Cardiac fibroblast (primary cell): ENCODE data around the gene SNRPA1.

ENCODE experiments used
- DNase-seq, 2 donors: peaks; one replicate each; pipeline versions ENCODE4 v3.0.0 to v3.0.0-alpha.2; 2010; ENCODE audit warnings: low read depth in 2 of 2
- H3K4me3 ChIP-seq, 2 donors: replicated peaks in 1 of 2; 1 replicate in 1 of 2; 2 replicates in 1 of 2; pipeline ENCODE4 v1.5.1; 2011; ENCODE audit warnings: low read depth in 2 of 2, low read length in 2 of 2, mild to moderate bottlenecking in 2 of 2, moderate library complexity in 1 of 2
- TF ChIP-seq, protein P1 (sequence below): IDR thresholded peaks from one replicate; pipeline ENCODE4 v1.5.1; 2011; ENCODE audit warnings: low read depth, mild to moderate bottlenecking, low read length, inconsistent platforms

The SNRPA1 gene

DNA sequence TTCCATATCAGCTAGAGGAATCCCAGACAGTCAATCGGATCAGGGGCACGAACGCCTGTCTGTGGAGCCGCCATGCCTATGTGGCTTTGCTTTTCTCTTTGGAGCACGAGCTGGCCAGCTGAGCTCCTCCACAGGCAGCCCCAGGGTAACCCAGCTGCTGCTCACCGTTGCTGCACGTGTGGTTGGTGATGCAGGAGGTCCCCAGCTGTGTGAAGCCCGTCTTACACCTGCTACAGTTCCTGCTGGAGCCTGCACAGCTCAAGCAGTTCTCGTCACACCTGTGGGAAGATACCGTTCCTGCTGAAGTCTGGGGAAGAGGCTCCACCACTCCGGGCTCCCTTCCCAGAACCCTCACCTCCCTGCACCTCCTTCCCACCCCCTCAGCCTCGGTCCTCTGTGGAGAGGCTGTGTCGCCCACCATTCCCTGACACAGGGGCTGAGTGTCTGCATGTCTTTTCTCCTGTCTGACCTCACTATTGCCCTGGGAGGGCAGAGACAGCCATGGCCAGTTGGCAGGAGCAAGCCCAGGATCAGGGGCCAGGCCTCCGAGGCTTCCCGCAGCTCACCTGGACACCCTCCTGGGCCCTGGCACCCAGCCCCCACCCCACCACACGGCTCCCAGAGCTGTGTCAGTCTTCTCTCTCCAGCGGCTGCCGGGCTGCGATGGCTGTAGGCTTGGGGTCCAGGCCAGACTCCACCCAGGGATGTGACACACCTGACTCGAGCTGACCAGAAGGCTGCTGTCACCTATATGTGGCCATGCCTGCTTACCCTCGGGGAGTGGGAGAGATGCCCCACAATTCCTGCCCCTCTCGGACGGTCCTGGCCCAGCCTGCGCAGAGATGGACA is 12.2 kb upstream of the SNRPA1 start:
- DNase-seq: no peak
- TF ChIP-seq, protein P1, sequence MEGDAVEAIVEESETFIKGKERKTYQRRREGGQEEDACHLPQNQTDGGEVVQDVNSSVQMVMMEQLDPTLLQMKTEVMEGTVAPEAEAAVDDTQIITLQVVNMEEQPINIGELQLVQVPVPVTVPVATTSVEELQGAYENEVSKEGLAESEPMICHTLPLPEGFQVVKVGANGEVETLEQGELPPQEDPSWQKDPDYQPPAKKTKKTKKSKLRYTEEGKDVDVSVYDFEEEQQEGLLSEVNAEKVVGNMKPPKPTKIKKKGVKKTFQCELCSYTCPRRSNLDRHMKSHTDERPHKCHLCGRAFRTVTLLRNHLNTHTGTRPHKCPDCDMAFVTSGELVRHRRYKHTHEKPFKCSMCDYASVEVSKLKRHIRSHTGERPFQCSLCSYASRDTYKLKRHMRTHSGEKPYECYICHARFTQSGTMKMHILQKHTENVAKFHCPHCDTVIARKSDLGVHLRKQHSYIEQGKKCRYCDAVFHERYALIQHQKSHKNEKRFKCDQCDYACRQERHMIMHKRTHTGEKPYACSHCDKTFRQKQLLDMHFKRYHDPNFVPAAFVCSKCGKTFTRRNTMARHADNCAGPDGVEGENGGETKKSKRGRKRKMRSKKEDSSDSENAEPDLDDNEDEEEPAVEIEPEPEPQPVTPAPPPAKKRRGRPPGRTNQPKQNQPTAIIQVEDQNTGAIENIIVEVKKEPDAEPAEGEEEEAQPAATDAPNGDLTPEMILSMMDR: no peak
- no peak overlapping the region for H3K4me3 ChIP-seq

DNA sequence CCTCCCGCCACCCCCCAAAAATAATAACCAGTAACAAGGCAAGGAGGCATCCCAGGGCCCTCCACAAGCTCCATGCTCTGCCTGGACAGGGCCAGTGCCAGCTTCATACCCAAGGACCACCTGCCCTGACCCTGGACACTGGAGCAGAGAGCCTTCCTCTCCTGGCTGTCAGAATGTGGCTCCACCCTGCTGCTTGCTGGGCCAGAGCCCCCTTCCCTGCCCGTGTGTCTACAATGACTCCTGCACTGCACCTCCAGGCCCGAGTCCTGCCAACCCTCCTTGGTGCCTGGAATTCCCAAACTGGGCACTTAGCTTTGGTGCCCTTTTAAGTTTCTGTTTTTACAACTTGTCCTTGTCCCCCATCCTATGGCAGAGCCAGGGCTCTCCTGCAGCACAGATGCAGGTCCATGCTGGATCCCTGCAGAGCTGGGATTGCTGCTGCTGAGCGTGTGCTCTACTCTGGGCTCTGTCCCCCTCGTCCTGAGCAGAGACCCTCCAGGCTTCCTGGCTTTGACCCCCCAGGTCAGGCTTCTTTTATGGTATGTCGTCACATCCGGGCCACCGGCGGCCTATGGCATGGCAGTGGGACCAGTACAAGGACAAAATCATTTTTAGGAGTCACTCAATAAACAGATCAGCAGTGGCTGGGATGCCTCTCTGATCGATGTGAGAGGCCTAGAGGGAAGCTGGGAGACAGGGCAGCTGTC is 11.4 kb upstream of the SNRPA1 start:
- TF ChIP-seq, protein P1: no peak
- DNase-seq: no peak
- H3K4me3 ChIP-seq: no peak overlapping the region

DNA sequence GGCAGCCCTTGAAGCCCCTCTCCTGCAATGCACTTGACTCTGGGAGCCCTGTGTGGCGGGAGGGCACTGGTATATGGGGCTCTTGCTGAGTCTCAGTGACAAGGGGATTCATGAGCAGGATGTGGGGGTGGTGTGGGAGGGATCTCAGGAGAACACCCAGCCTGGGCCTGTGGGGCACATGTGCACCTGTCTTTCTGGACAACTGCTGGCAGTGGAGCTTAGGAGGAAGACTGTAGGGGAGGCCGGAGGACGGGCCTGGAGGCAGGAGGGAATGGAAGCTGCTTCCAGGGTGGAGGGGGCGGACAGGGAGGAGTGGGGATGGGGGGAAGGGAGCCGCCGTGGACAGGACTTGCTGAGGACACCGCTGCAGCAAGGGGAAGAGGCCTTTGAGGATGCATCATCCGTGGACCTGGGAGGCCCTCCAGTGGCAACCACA is 10.8 kb upstream of the SNRPA1 start:
- no peak overlapping the region for H3K4me3 ChIP-seq
- DNase-seq: no peak
- TF ChIP-seq, protein P1: no peak

DNA sequence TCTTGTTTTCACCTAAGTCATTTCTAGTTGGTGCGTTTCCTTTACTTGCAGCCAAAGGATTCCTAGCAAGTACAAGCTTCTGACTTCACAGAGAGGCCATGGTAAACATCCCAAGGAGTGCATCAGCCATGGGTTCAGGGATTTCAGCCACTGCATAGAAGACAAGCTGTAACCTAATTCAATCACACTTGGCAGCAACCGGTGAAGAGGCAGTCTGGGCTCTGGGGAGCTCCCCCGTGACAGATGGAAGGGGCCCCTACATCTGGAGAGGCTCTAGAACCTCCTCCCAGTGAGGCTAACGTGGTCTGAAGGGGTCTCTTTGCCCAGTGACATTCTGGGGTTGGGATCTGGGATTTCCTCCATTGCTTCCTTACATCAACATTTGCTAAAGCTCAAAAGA is 8.4 kb upstream of the SNRPA1 start:
- no peak overlapping the region for H3K4me3 ChIP-seq
- DNase-seq: no peak
- TF ChIP-seq, protein P1: no peak

DNA sequence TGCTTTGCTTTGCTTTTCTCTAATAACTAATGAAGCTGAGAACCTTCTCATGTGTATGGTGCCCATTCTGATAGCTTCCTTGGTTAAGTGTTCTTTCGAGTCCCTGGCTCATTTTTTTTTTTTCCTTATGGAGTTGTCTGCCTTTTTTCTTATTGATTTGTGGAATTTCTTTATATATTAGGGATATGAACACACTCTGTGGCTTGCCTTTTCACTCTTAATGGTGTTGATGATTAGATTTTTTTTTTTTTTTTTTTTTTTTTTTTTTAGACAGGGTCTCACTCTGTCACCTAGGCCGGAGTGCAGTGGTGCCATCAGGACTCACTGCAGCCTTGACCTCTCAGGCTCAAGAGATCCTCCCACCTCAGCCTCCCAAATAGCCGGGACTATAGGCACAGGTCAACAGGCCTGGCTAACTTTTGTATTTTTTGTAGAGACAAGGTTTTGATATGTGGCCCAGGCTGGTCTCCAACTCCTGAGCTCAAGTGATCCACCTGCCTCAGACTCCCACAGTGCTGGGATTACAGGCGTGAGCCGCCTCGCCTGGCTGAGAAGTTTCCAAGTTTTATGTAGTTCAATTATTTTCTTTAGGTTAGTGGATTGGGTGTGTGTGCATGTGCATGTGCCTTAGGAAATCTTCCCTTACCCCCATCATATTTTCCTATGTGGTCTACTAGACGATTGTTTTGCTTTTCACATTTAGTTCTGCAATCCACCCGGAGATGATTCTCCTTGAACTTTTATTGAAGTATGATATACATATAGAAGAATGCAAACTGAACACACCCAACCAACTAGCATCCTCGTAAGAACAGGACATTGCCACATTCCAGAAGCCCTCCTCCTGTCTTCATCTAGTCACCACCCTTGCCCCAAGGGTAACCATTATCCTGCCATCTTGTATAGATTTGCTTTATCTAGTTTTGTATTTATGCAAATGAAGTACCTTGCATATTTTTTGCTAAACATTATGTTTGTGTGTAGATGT is 1.7 kb upstream of the SNRPA1 start:
- H3K4me3 ChIP-seq: no peak overlapping the region
- TF ChIP-seq, protein P1: no peak
- peak; percentile 15 to 79 for DNase-seq

DNA sequence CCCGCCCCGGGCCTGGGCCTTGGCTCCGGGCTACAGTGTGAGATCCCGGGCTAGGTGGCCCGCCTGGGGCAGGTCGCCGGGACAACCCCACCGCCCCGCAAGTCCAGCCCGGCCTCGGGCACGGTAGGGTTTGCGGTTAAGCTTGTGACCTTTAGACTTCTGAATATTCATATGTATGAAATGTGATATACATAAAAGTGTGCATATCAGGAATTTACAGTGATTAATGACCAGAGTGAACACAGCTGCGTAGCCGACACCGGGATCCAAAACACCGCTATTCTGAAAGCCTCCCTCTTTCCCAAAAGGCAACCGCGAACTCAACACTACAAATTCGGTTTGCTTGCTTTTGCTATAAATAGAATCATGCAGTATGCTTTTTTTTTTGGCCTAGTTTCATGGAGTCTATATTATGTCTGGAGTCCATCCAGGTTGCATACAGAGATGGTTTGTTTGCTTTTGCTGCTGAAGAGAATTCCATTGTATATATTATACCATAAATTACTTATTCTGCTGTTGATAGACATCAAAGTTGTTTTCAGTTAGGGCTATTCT is 636 bp upstream of the SNRPA1 start:
- H3K4me3 ChIP-seq: peak overlapping the region; percentile 85 to 92
- TF ChIP-seq, protein P1: no peak
- peak; percentile 7 to 49 for DNase-seq
